ENCODE measurements around the gene LRTM2.

DNA sequence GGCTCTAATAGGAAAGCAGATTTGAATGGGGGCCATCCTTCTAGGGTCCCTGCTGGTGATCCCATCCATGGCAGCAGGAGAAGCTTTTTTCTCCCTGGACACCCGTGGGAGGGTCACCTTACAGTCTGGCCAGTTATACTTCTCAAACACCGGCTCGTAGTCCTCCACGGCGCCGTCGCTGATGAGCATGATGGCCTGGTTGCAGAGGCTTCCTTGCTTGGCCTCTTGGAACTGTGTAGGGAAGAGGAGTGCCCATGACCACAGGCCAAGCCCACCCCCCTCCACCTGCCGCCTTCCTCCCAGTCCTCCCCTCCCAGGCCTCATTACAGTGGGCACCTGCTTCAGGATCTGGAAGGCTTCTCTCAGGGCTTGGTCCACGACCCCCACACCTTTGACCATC is 64.3 kb downstream of the LRTM2 start:
- TF ChIP-seq, protein P1, sequence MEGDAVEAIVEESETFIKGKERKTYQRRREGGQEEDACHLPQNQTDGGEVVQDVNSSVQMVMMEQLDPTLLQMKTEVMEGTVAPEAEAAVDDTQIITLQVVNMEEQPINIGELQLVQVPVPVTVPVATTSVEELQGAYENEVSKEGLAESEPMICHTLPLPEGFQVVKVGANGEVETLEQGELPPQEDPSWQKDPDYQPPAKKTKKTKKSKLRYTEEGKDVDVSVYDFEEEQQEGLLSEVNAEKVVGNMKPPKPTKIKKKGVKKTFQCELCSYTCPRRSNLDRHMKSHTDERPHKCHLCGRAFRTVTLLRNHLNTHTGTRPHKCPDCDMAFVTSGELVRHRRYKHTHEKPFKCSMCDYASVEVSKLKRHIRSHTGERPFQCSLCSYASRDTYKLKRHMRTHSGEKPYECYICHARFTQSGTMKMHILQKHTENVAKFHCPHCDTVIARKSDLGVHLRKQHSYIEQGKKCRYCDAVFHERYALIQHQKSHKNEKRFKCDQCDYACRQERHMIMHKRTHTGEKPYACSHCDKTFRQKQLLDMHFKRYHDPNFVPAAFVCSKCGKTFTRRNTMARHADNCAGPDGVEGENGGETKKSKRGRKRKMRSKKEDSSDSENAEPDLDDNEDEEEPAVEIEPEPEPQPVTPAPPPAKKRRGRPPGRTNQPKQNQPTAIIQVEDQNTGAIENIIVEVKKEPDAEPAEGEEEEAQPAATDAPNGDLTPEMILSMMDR (IDR thresholded peaks at IDR 0.05): no peak
- TF ChIP-seq POLR2A (IDR thresholded peaks at IDR 0.05): no peak
